WTC11 (cell line): Measurements from ENCODE around the gene ABCA13.

Experiments used
- JUN ChIP-seq: sonication (generic); formaldehyde crosslinking; IDR thresholded peaks from 2 replicates; pipeline ENCODE4 v1.8.0; 2023; ENCODE audit warnings: mild to moderate bottlenecking, missing genetic modification reagents
- NR2C2 ChIP-seq: sonication (generic); formaldehyde crosslinking; IDR thresholded peaks from 2 replicates; pipeline ENCODE4 v1.8.0; 2022; ENCODE audit warnings: mild to moderate bottlenecking, missing genetic modification reagents

DNA sequence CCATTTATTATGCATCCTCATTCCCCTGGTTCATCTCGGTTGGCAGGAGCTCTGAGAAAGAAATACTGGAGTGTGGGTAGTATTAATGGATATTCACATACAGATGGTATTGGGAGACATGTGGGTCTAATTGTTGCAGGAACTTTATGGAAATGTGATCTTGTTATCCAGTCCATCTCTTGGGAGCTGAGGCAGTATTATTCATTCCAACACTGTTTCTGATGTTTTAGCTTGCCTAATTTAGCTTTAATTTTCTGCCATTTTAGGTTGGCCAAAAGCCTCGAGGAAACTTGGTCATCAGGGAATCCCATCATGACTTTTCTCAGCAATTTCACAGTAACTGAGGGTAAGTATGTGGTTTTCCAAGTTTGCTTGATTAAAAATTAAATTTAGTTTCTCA lies 125.7 kb downstream of the ABCA13 start:
- TF ChIP-seq NR2C2 (no peak), JUN (CRISPR knock-in tag) (no peak)
